CD4-positive, alpha-beta T cell treated with Interleukin-4 for 1 hour (primary cell): ENCODE results near the gene MEAF6.
A peak's percentile ranks its signal among the peaks of the same experiment; 100 is the strongest.
"Not testable (repeated sequence)": the region's sequence is repeated elsewhere in the genome, so short reads cannot be mapped to it uniquely, and the experiment has no call there.

ENCODE experiments used
- DNase-seq, 2 donors: peaks; one replicate each; pipeline ENCODE4 v3.0.0-alpha.2; 2020 to 2022

MEAF6 gene

GRCh38 chr1:37514350-37515184, at the start of gene MEAF6:
MEAF6 (minus strand) TSS chr1:37514766; CDS start chr1:37514746, 20 bp downstream.
- DNase-seq: peak; percentile 83 to 85

GRCh38 chr1:37562984-37563383, 48.4 kb upstream of the MEAF6 start:
- no peak for DNase-seq

- peak in 1 of 2 donors; percentile 34 for DNase-seq
These were observed 46.9 kb upstream of the MEAF6 start for GRCh38 chr1:37561133-37562132.

- no peak for DNase-seq
These were observed 46.0 kb upstream of the MEAF6 start for GRCh38 chr1:37560401-37561132.

- not testable (repeated sequence) for DNase-seq
These were observed 45.4 kb upstream of the MEAF6 start for GRCh38 chr1:37559957-37560379.

GRCh38 chr1:37559080-37559479, 44.5 kb upstream of the MEAF6 start:
- no peak for DNase-seq

- no peak for DNase-seq
These were observed 43.8 kb upstream of the MEAF6 start for GRCh38 chr1:37558411-37558810.

GRCh38 chr1:37557402-37557801, 42.8 kb upstream of the MEAF6 start:
- DNase-seq: no peak

- peak; percentile 23 to 33 for DNase-seq
These were observed 42.2 kb upstream of the MEAF6 start, which contains the start of gene DNALI1 for GRCh38 chr1:37556712-37557196. DNALI1 (plus strand) TSS chr1:37556940; CDS start chr1:37556995, 55 bp downstream.

- peak; percentile 94 to 95 for DNase-seq
These were observed 39.6 kb upstream of the MEAF6 start, which contains the start of gene SNIP1 for GRCh38 chr1:37553927-37554808. SNIP1 (minus strand) TSS chr1:37554293; CDS start chr1:37554229, 64 bp downstream.

- no peak for DNase-seq
These were observed 39.0 kb upstream of the MEAF6 start for GRCh38 chr1:37553598-37553926.

GRCh38 chr1:37549341-37549740, 34.8 kb upstream of the MEAF6 start:
- no peak for DNase-seq

- DNase-seq: no peak
These were observed 30.5 kb upstream of the MEAF6 start for GRCh38 chr1:37545019-37545418.

GRCh38 chr1:37544530-37544929, 30.0 kb upstream of the MEAF6 start:
- no peak for DNase-seq

- no peak for DNase-seq
These were observed 25.6 kb upstream of the MEAF6 start for GRCh38 chr1:37540036-37540785.

GRCh38 chr1:37539154-37539553, 24.6 kb upstream of the MEAF6 start:
- not testable (repeated sequence) for DNase-seq

- DNase-seq: no peak
These were observed 22.8 kb upstream of the MEAF6 start for GRCh38 chr1:37537378-37537777.

- no peak for DNase-seq
These were observed 18.9 kb upstream of the MEAF6 start for GRCh38 chr1:37533317-37534093.

- not testable (repeated sequence) for DNase-seq
These were observed 18.0 kb upstream of the MEAF6 start for GRCh38 chr1:37532418-37533156.
